Keratinocyte (primary cell): Measurements from ENCODE around the gene INTS3. TPM values are rescaled to one million over a fixed set of nuclear protein-coding genes. Genes with fewer than 3 reads are reported as not detected.

Experiments
- DNase-seq: peaks from one replicate; pipeline ENCODE4 v3.0.0-alpha.2; 2011; ENCODE audit warnings: low read depth, missing footprints, low spot score
- FAIRE-seq: peaks from 2 replicates; lab custom pipeline; 2011; peaks lifted over from hg19 to GRCh38; lab: Jason Lieb, UNC
- H2AFZ ChIP-seq: 2 replicates; pipeline ENCODE4 v1.6.0; 2012; ENCODE audit warnings: low read length, control low read depth, inconsistent platforms; ENCODE audit not compliant: control insufficient read depth
- H3K27ac ChIP-seq: 2 replicates; pipeline ENCODE4 v1.5.1; 2011; ENCODE audit warnings: low read length; ENCODE audit not compliant: control insufficient read depth, insufficient read depth
- H3K27me3 ChIP-seq: 3 replicates; pipeline ENCODE4 v1.6.0; 2011; ENCODE audit warnings: low read length; ENCODE audit not compliant: control insufficient read depth, insufficient read depth; ENCODE audit errors: extremely low read depth
- H3K36me3 ChIP-seq, 2 experiments: 2 replicates in 1 of 2; 3 replicates in 1 of 2; pipeline ENCODE4 v1.5.1; 2011; ENCODE audit warnings: low read length in 2 of 2, mild to moderate bottlenecking in 1 of 2; ENCODE audit not compliant: control insufficient read depth in 2 of 2, insufficient read depth in 2 of 2; ENCODE audit errors: extremely low read depth in 1 of 2
- H3K4me1 ChIP-seq: 3 replicates; pipeline ENCODE4 v1.5.1; 2011; ENCODE audit warnings: low read length; ENCODE audit not compliant: control insufficient read depth, insufficient read depth; ENCODE audit errors: extremely low read depth
- H3K4me2 ChIP-seq: 3 replicates; pipeline ENCODE4 v1.6.0; 2011; ENCODE audit warnings: low read depth, low read length; ENCODE audit not compliant: control insufficient read depth, insufficient read depth; ENCODE audit errors: extremely low read depth
- H3K4me3 ChIP-seq, 3 experiments: fragments of 200-600 bp in 1 of 3; sonication (generic) in 1 of 3; 2 replicates in 2 of 3; 3 replicates in 1 of 3; pipeline ENCODE4 v1.5.1; 2011 to 2016; ENCODE audit warnings: low read length in 3 of 3, mild to moderate bottlenecking in 3 of 3, control low read depth in 2 of 3, inconsistent platforms in 1 of 3, low read depth in 1 of 3, mixed read lengths in 1 of 3, mixed run types in 1 of 3, moderate library complexity in 1 of 3; ENCODE audit not compliant: control insufficient read depth in 2 of 3, insufficient read depth in 2 of 3; ENCODE audit errors: extremely low read depth in 1 of 3
- H3K79me2 ChIP-seq: 2 replicates; pipeline ENCODE4 v1.6.0; 2012; ENCODE audit warnings: low read length; ENCODE audit not compliant: control insufficient read depth, insufficient read depth
- H3K9ac ChIP-seq: 3 replicates; pipeline ENCODE4 v1.6.0; 2011; ENCODE audit warnings: low read length; ENCODE audit not compliant: control insufficient read depth, insufficient read depth; ENCODE audit errors: extremely low read depth
- H3K9me1 ChIP-seq: 3 replicates; pipeline ENCODE4 v1.6.0; 2011; ENCODE audit warnings: low read length; ENCODE audit not compliant: control insufficient read depth, insufficient read depth; ENCODE audit errors: extremely low read depth
- H3K9me3 ChIP-seq: 2 replicates; pipeline ENCODE4 v1.5.1; 2012; ENCODE audit warnings: low read depth, low read length; ENCODE audit not compliant: control insufficient read depth
- H4K20me1 ChIP-seq: 3 replicates; pipeline ENCODE4 v1.6.0; 2011; ENCODE audit warnings: low read length; ENCODE audit not compliant: control insufficient read depth, insufficient read depth; ENCODE audit errors: extremely low read depth
- EZH2 ChIP-seq: IDR thresholded peaks from one replicate; pipeline ENCODE4 v1.6.1; 2012; ENCODE audit warnings: inconsistent platforms, mild to moderate bottlenecking, low read length, moderate library complexity
- dilution Hi-C: fragments of 300-500 bp; cut with MboI; formaldehyde crosslinking; loops from one replicate; pipeline ENCODE4 v1.7.0; 2020; ENCODE audit warnings: low sequenced_read_pairs; ENCODE audit not compliant: extremely low pct_ligation_motif_present
- polyA plus RNA-seq, 5 experiments: library from polyadenylated mRNA; depleted of rRNA in 3 of 5; stranded (reverse) in 3 of 5; stranded (forward) in 1 of 5; unstranded in 1 of 5; fragments of >200 nt; gene quantifications; 1 replicate in 1 of 5; 2 replicates in 3 of 5; 3 replicates in 1 of 5; pipeline versions ENCODE4 v1.2.1 to v1.2.3, GENCODE V29; 2011 to 2012; ENCODE audit warnings: missing spikeins in 2 of 5, low read depth in 1 of 5, low replicate concordance in 1 of 5
- TF ChIP-seq, protein P1 (sequence below), 3 experiments: IDR thresholded peaks in 1 of 3; conservative IDR thresholded peaks in 1 of 3; optimal IDR thresholded peaks in 1 of 3; 2 replicates in 2 of 3; 3 replicates in 1 of 3; pipeline versions ENCODE3 to v1.5.1; 2011; ENCODE audit warnings: low read length in 3 of 3, mild to moderate bottlenecking in 3 of 3, moderate library complexity in 2 of 3, control low read depth in 1 of 3, inconsistent platforms in 1 of 3; ENCODE audit not compliant: insufficient read depth in 2 of 3; ENCODE audit errors: extremely low read depth in 1 of 3

Gene INTS3
- polyA plus RNA-seq, 1 donor (not counting 4 experiments of a cell fraction or from before 2014, with no cell fraction given) = 24.6 TPM

GRCh38 chr1:153735090-153735420 is 7.2 kb downstream of the INTS3 start:
- FAIRE-seq = no peak
- no peak overlapping the region for H3K27ac ChIP-seq
- H3K4me3 ChIP-seq = no peak overlapping the region
- no peaks in the 10 kb centered on the region for H3K9me1 ChIP-seq
- H2AFZ ChIP-seq = no peak overlapping the region
- H3K9me3 ChIP-seq = no peaks in the 10 kb centered on the region
- no peak for DNase-seq
- dilution Hi-C loops = no loop called here
- peaks cover 0 to 3% of the 10 kb centered on the region in 2 experiments for H3K36me3 ChIP-seq
- no peaks in the 10 kb centered on the region for H3K27me3 ChIP-seq
- no peak for TF ChIP-seq EZH2
- TF ChIP-seq, protein P1, sequence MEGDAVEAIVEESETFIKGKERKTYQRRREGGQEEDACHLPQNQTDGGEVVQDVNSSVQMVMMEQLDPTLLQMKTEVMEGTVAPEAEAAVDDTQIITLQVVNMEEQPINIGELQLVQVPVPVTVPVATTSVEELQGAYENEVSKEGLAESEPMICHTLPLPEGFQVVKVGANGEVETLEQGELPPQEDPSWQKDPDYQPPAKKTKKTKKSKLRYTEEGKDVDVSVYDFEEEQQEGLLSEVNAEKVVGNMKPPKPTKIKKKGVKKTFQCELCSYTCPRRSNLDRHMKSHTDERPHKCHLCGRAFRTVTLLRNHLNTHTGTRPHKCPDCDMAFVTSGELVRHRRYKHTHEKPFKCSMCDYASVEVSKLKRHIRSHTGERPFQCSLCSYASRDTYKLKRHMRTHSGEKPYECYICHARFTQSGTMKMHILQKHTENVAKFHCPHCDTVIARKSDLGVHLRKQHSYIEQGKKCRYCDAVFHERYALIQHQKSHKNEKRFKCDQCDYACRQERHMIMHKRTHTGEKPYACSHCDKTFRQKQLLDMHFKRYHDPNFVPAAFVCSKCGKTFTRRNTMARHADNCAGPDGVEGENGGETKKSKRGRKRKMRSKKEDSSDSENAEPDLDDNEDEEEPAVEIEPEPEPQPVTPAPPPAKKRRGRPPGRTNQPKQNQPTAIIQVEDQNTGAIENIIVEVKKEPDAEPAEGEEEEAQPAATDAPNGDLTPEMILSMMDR (optimal IDR thresholded peaks at IDR 0.05 in 1 of 3, IDR thresholded peaks at IDR 0.05 in 1 of 3, conservative IDR thresholded peaks at IDR 0.05 in 1 of 3; ENCODE audit: extremely low read depth in 1 of 3, insufficient read depth in 2 of 3, low read length in 3 of 3) = no peak
- no peaks in the 10 kb centered on the region for H4K20me1 ChIP-seq
- H3K9ac ChIP-seq = no peak overlapping the region
- H3K79me2 ChIP-seq = no peaks in the 10 kb centered on the region
- no peak overlapping the region for H3K4me2 ChIP-seq
- H3K4me1 ChIP-seq = no peaks in the 10 kb centered on the region

DNA sequence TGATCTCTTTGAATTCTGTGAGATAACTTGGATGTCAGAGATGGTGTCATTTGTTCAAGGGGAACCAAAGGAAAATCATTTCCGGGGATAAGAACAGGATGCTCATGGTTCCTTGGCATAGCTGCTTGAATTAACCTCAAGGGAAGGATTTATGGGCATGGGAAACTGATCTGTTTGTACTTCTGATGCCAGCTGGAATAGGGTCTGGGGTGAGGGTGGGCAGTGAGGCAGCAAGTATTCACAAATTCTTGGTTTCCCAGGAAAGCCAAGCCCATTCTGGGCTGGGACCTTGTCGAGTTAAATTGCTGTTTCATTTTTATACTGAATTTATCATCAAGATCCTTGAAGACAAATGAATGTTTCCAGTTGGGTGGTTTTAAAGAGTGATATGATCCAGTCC is 14.1 kb downstream of the INTS3 start:
- Histone ChIP-seq H3K36me3 (peaks cover 22 to 29% of the 10 kb centered on the region in 2 experiments), H3K4me2 (no peak overlapping the region), H3K9me1 (no peaks in the 10 kb centered on the region), H3K9me3 (no peaks in the 10 kb centered on the region), H3K27ac (no peak overlapping the region), H3K4me3 (no peak overlapping the region), H3K4me1 (peaks cover 3% of the 10 kb centered on the region), H3K27me3 (no peaks in the 10 kb centered on the region), H3K9ac (no peak overlapping the region), H4K20me1 (no peaks in the 10 kb centered on the region), H3K79me2 (no peaks in the 10 kb centered on the region), H2AFZ (no peak overlapping the region)
- FAIRE-seq (no peak), DNase-seq (no peak)
- dilution Hi-C loops = loop anchor here (10.0 kb wide), 1 partner anchor 57 kb away; no protein-coding TSS in a partner anchor
- TF ChIP-seq, protein P1 (optimal IDR thresholded peaks at IDR 0.05 in 1 of 3, IDR thresholded peaks at IDR 0.05 in 1 of 3, conservative IDR thresholded peaks at IDR 0.05 in 1 of 3; ENCODE audit: extremely low read depth in 1 of 3, insufficient read depth in 2 of 3, low read length in 3 of 3) = no peak
- no peak for TF ChIP-seq EZH2
